Measurements from ENCODE around the gene ZMYM2. TPM values are rescaled to one million over a fixed set of nuclear protein-coding genes. Genes with fewer than 3 reads are reported as not detected.

The ZMYM2 gene
- total RNA-seq, 2 experiments from 2014 or later, result 52.7 to 58.5 TPM

DNA sequence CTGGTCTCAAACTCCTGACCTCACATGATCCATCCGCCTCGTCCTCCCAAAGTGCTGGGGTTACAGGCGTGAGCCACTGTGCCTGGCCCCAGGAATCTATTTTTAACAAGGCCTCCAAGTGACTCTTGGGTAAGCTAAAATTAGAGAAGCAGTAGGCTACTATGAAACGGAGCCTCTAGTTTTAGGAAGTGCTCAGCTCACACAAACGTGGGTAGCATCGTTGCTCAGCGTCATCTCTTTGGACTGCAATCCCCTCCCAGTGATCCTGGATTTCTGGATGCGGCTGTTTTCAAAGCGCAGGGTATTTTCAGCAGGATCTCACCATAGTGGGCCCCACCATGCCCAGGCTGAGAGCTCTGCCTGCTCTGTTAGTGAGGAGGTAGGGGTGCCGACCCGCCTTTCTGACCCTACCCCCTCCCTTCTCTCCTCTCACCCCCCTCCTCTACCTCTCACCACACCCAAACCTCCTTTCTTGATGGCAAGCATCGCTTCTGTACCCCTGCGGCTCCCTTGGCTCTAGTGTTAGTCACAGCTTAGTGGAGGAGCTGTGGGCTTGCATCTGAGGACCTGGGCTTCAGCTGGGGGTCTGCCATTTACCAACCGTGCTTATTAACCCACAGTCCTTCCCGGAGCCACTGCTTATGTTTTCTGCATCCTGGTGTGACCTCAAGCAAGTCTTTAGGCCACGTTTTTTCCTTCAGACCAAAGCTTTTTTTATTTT is 168.2 kb downstream of the ZMYM2 start:
- Mint-ChIP-seq H3K4me1 (no peaks in the 10 kb centered on the region), H3K27ac (no peak overlapping the region), H3K27me3 (peaks cover 24% of the 10 kb centered on the region), H3K36me3 (no peaks in the 10 kb centered on the region), H3K9me3 (no peaks in the 10 kb centered on the region), H3K4me3 (no peak overlapping the region)
- no peak for DNase-seq

DNA sequence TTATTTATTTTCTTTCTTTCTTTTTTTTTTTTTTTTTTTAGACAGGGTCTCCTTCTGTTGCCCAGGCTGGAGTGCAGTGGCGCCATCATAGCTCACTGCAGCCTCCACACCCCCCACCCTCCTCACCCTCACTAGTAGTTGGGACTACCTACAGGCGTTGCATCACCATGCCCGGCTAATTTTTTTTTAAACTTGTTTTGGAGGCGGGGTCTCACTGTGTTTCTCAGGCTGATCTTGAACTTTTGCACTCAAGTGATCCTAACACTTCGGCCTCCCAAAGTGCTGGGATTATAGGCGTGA is 168.7 kb downstream of the ZMYM2 start:
- no peaks in the 10 kb centered on the region for H3K9me3 Mint-ChIP-seq
- DNase-seq, result no peak
- H3K4me1 Mint-ChIP-seq, result no peaks in the 10 kb centered on the region
- no peak overlapping the region for H3K27ac Mint-ChIP-seq
- H3K4me3 Mint-ChIP-seq, result peak overlapping the region; percentile 56
- H3K36me3 Mint-ChIP-seq, result no peaks in the 10 kb centered on the region
- H3K27me3 Mint-ChIP-seq, result peaks cover 24% of the 10 kb centered on the region

DNA sequence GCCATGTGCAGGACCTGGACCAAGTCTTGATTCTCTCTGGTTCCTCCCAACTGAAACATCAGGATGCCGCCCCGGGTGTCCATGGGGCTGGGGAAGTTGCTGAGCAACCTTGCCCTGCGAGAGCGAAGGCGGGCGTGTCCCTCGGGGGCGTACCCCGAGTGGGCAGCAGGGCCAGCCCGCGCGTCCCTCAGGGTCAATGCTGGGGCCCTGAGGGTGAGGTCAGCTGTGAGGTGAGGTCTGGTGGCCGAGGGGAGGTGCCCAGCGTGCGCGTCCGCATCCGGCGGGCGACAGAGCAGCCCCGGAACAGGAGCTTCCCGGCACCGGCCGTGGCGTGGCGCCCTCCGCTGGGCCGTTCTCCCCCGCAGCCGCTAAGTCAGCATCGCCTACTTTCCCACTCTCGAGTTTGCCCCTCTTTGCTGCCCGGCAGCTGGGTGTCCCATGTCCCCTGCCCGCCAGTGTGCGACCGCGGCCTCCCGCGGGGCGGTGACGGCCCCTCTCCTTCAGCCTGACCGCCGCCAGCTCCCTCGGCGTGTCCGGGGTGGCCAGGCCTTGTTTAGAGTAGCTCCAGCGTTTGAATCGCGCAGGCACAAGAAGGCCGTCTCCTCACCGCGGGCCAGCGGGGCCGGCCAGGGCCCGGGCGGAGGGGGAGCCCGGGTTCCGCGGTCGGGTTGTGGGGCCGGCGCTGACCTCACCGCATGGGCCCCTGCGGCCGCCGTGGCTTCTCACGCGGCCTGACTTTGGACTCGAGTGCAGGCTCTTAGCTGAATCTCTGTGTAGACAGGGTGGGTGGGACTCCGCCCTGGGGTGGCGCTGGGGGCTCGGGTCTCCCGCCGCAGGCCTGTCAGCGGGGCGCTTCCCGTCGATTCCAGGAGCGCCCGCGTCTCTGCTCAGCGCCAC is 169.3 kb downstream of the ZMYM2 start:
- no peaks in the 10 kb centered on the region for H3K4me1 Mint-ChIP-seq
- peaks cover 24% of the 10 kb centered on the region for H3K27me3 Mint-ChIP-seq
- peak; percentile 58 for DNase-seq
- peak overlapping the region; percentile 56 for H3K4me3 Mint-ChIP-seq
- no peaks in the 10 kb centered on the region for H3K36me3 Mint-ChIP-seq
- no peak overlapping the region for H3K27ac Mint-ChIP-seq
- H3K9me3 Mint-ChIP-seq, result no peaks in the 10 kb centered on the region

DNA sequence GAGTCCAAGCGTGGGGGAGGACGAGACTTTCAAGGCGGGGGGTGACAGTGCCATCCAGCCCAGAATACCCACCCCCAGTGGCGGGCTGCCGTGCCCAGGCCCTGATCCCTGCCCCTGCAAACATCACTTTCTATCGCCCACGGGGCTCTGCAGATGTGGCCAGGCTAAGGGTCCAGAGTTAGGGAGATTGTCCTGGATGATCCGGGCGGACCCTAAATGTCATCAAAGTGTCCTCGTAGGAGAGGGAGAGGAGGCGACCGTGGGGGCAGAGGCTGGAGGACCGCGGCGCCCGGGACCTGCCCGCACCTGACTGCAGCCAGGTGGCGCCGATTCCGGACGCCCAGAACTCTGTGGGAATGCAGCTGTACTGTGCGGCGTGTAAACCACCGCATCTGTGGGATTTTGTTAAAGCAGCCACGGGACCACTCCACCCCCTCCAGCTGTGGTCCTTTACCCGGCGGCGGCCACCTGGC is 170.0 kb downstream of the ZMYM2 start:
- no peak for DNase-seq
- Mint-ChIP-seq H3K27ac (no peak overlapping the region), H3K36me3 (no peaks in the 10 kb centered on the region), H3K27me3 (peaks cover 25% of the 10 kb centered on the region), H3K9me3 (no peaks in the 10 kb centered on the region), H3K4me1 (no peaks in the 10 kb centered on the region), H3K4me3 (peak overlapping the region; percentile 52)

DNA sequence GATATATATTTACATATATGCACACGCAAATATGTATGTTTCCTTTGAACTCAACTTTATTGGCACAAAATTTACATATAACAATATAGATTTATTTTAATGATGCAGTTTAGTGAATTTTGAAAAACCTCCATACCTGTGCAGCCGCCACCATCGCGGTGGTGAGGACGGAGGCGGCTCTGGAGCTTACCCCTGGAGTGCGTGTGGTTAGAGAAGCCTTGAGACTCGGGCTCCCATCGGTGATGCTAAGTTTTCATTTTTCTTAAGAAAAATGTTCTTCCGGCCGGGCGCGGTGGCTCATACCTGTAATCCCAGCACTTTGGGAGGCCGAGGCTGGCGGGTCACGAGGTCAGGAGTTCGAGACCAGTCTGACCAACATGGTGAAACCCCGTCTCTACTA is 170.5 kb downstream of the ZMYM2 start:
- H3K27me3 Mint-ChIP-seq, result peaks cover 26% of the 10 kb centered on the region
- no peak for DNase-seq
- H3K36me3 Mint-ChIP-seq, result no peaks in the 10 kb centered on the region
- no peaks in the 10 kb centered on the region for H3K4me1 Mint-ChIP-seq
- no peak overlapping the region for H3K4me3 Mint-ChIP-seq
- no peaks in the 10 kb centered on the region for H3K9me3 Mint-ChIP-seq
- H3K27ac Mint-ChIP-seq, result no peak overlapping the region

DNA sequence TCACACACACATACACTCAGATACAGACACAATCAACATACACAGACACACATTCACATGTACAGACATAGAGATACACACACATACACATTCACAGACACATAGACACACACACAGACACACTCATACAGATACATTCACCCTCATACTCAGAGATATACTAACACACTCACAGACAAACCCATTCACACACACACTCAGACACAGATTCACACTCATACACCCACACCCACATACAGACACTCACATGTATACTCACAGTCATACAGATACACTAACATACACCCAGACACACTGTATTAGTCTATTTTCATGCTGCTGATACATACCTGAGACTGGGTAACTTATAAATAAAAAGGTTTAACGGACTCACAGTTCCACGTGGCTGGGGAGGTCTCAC is 171.5 kb downstream of the ZMYM2 start:
- Mint-ChIP-seq H3K36me3 (no peaks in the 10 kb centered on the region), H3K4me1 (no peaks in the 10 kb centered on the region), H3K27ac (no peak overlapping the region), H3K27me3 (peaks cover 21% of the 10 kb centered on the region), H3K4me3 (no peak overlapping the region), H3K9me3 (no peaks in the 10 kb centered on the region)
- no peak for DNase-seq

DNA sequence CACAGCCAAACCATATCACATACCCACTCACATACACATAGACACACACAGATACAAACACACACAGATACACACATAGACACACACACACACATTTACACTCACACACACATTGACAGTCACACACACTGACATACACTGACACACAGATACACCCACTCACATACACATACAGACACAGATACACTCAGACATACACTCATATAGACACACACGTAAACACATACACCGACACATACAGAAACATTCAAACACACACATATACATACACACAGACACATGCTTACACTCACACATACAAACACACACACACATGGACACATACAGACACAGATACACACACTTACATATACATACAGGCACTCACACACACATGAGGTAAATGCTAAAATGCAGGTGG is 172.1 kb downstream of the ZMYM2 start:
- DNase-seq, result no peak
- Mint-ChIP-seq H3K36me3 (no peaks in the 10 kb centered on the region), H3K27ac (no peak overlapping the region), H3K4me1 (no peaks in the 10 kb centered on the region), H3K27me3 (peaks cover 18% of the 10 kb centered on the region), H3K9me3 (no peaks in the 10 kb centered on the region), H3K4me3 (no peak overlapping the region)

DNA sequence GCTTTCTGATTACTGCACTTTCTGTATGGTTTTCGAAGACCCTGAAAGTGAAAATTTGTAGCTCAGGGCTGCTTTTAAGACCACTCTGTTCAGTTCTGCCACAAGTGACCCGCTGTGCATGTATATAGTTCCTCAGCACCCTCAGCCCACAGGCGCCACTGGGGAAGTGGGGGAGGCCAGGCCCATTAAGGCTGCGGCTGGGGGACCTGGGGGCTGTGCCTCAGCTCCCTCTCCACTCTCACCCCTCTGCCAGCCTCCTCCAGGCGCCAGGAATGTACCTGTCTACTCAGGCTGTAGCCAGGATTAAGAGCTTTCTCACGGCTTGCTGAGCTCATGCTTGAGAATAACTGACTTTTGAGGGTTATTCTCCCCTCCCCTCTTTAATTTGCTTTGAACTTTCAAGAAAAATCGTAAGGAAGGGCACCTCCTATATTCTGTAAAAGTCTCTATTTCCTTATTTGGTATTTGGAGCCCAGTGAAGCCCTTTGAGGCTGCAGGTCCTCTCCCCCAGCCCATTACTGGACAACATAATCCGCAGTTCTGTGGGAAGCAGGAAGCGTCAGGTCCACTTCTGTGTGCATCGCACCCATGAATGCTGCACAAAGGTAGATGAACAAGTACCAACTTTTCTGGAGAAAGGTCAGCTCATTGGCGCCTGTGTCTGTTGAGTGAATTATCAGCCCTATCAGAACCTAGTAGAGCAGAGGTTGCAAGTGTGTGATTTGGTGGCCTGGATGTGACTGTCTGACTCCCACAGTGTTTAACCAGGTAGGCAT is 172.7 kb downstream of the ZMYM2 start:
- Mint-ChIP-seq H3K27ac (no peak overlapping the region), H3K4me1 (no peaks in the 10 kb centered on the region), H3K9me3 (no peaks in the 10 kb centered on the region), H3K27me3 (peaks cover 17% of the 10 kb centered on the region), H3K36me3 (no peaks in the 10 kb centered on the region), H3K4me3 (no peak overlapping the region)
- no peak for DNase-seq

DNA sequence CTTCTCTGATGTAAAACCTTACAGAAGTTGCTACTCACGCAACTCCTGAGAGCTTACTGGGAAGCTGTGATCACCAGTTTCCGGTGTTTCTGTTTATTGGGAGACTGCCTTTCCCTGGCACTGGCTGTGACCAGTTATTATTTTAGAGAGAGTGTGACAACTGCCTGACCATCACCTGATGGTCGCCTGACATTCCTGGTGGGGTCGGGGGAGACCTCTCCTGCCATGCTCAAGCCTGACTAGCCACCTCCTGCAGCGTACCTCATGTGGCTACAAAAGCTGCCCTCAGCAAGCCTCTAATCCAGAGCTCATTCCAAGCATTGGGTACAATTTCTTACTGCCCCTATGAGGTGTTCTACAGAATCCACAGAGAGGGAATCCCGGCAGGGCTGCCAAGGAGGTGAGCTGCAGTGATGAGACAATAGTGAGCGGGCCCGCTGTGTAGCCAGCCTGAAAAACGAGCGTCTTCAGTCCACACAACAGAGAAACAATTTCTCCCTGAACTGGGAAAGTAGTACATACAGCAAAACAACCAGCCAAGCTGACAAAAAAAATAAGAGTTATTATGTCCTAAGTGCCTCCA is 173.6 kb downstream of the ZMYM2 start:
- H3K27ac Mint-ChIP-seq, result no peak overlapping the region
- peaks cover 3% of the 10 kb centered on the region for H3K4me1 Mint-ChIP-seq
- no peak overlapping the region for H3K4me3 Mint-ChIP-seq
- no peak for DNase-seq
- H3K9me3 Mint-ChIP-seq, result no peaks in the 10 kb centered on the region
- no peaks in the 10 kb centered on the region for H3K36me3 Mint-ChIP-seq
- H3K27me3 Mint-ChIP-seq, result peaks cover 19% of the 10 kb centered on the region

DNA sequence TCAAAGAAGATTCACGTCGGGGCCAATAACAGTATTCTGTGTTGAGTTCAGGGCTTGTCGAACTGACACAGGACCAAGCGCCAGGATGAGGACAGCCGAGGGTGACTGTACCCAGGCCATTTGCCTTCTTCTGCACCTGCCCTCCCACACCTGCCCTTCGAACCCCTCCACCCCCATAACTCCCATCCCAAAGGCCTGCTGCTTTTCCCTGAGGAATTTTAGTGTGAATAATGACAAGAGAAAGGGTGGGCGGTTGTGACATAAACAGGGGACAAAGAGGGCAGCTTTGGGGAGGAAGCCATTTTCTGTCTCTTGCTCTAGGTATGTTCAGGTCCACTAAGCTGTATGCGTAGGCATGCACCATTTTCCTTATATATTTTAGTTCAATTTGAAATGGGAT is 176.2 kb downstream of the ZMYM2 start:
- H3K36me3 Mint-ChIP-seq, result no peaks in the 10 kb centered on the region
- no peak overlapping the region for H3K27ac Mint-ChIP-seq
- H3K9me3 Mint-ChIP-seq, result no peaks in the 10 kb centered on the region
- H3K27me3 Mint-ChIP-seq, result peaks cover 20% of the 10 kb centered on the region
- H3K4me3 Mint-ChIP-seq, result no peak overlapping the region
- no peak for DNase-seq
- peaks cover 5% of the 10 kb centered on the region for H3K4me1 Mint-ChIP-seq

DNA sequence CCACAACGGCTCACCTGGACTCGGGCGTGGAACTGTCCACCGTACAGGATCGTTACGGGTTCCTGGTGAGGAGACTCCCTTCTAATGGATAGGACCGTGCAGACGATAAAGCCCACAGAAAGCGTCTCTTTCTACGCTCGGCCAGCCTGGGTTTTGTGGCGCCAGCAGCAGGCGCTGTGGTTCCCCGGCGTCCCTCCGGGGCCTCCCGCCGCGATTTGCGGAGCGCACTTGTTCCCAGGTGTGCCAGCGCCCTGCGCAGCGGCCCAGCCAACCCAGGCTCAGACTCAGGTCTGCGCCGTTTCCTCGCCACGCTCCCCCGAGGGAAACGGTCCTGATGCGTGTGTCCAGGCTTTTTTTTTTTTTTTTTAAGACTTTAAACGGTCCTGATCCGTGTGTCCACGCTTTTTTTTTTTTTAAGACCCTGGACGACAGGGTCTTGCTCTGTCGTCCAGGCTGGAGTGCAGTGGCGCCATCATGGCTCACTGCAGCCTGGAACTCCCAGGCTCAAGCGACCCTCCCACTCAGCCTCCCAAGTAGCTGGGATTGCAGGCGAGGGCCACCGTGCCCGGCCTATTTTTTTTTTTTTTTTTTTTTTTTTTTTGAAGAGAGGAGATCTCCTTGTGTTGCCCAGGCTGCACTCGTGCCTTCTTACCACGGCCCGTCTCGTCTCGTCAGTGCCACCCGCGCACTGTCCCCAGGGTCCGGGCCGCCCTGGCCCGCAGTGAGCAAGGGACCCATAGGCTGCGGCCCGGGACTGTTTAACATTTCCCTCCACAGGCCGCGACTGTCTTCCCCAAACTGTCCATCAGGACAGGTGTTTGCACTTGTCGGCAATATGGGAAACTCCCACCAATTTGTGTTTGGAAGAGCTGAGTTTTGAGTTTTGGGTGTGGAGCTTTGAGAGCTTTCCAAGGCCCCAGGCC is 178.5 kb downstream of the ZMYM2 start:
- H3K27ac Mint-ChIP-seq, result no peak overlapping the region
- peak overlapping the region; percentile 29 for H3K4me3 Mint-ChIP-seq
- peaks cover 7% of the 10 kb centered on the region for H3K4me1 Mint-ChIP-seq
- peaks cover 1% of the 10 kb centered on the region for H3K36me3 Mint-ChIP-seq
- peak; percentile 64 for DNase-seq
- H3K9me3 Mint-ChIP-seq, result no peaks in the 10 kb centered on the region
- H3K27me3 Mint-ChIP-seq, result peaks cover 29% of the 10 kb centered on the region

DNA sequence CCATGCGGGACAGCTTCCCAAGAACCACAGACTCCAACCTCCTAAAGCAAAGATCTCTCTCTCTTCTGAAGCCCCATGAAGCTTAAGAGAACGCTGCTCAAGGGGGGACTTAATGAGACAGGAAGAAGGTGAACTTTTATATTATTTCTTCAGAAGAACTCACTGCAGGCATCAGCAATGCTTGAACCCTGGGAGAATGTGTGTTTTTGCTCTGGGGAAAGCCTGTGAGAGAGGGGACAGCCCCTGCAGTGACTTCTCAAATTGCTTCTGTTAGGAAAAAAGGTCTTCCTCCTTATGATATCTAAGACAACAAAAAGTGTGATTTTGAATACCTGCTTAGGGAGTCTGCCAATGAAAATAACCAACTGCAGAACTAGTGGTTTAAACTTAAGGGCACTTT is 179.3 kb downstream of the ZMYM2 start:
- peaks cover 34% of the 10 kb centered on the region for H3K27me3 Mint-ChIP-seq

DNA sequence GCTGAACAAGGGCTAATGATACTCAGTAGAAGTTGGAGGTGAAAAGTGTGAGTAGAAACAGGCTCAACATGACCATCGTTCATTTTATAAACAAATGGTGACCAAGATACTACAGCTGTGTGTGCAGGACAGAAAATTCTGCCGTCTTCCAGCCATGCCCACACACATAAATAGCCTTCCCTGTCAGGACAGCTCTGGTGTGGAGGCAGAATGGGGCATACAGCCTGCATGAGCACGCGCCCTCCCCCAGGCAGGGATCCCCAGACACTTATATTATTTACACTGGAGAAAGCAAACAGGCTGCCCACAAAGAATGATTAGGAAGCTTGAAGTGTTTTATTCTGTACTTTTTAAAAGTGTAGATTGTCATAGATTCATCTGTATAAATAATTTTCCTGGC is 182.0 kb downstream of the ZMYM2 start:
- H3K9me3 Mint-ChIP-seq, result no peaks in the 10 kb centered on the region
- DNase-seq, result no peak
- H3K4me1 Mint-ChIP-seq, result peaks cover 10% of the 10 kb centered on the region
- H3K27me3 Mint-ChIP-seq, result peaks cover 45% of the 10 kb centered on the region
- H3K4me3 Mint-ChIP-seq, result no peak overlapping the region
- peaks cover 1% of the 10 kb centered on the region for H3K36me3 Mint-ChIP-seq
- no peak overlapping the region for H3K27ac Mint-ChIP-seq

More for the DNA sequence above, 179.3 kb downstream of the ZMYM2 start:
- DNase-seq, result no peak
- H3K4me3 Mint-ChIP-seq, result no peak overlapping the region
- H3K36me3 Mint-ChIP-seq, result peaks cover 1% of the 10 kb centered on the region
- H3K9me3 Mint-ChIP-seq, result no peaks in the 10 kb centered on the region
- peaks cover 8% of the 10 kb centered on the region for H3K4me1 Mint-ChIP-seq
- no peak overlapping the region for H3K27ac Mint-ChIP-seq
